ENCODE results near the gene KRT38. TPM values are rescaled to one million over a fixed set of nuclear protein-coding genes. Genes with fewer than 3 reads are reported as not detected.

Gene KRT38
- total and polyA plus RNA-seq, 2 of the 8 experiments (the other 6 are each of a cell fraction or from before 2014, with no cell fraction given): not detected

- WGBS, 2 experiments (ENCODE audit: extremely low coverage in 1 of 2, insufficient coverage in 1 of 2, insufficient read length in 1 of 2, insufficient replicate concordance in 2 of 2, low coverage in 1 of 2, low lambda C conversion rate in 2 of 2, missing lambda C conversion rate in 1 of 2): 90% methylated on average over 4 of the region's 4 CpGs; no CpG with 5 or more reads in 1 of the 2 experiments
- Histone ChIP-seq H3K4me2 (ENCODE audit: insufficient read depth in 1 of 2, low read depth in 2 of 2, low read length in 2 of 2) (no peak overlapping the region), H3K4me1 (replicated peaks in 1 of 4; ENCODE audit: control insufficient read depth in 3 of 4, insufficient read depth in 4 of 4, low read length in 3 of 4) (no peaks in the 10 kb centered on the region), H3K18ac (ENCODE audit: extremely low read depth, low read length) (no peak overlapping the region), H3K4ac (replicated peaks; ENCODE audit: insufficient read length, low read depth, low read length) (no peak overlapping the region), H3K9me3 (ENCODE audit: insufficient read depth in 2 of 2, low read depth in 1 of 2, low read length in 1 of 2) (no peaks in the 10 kb centered on the region; a peak in 1 of 4 replicates), H3K9ac (replicated peaks in 1 of 4; ENCODE audit: extremely low read depth in 1 of 4, low read depth in 3 of 4, low read length in 3 of 4) (no peak overlapping the region), H3K27me3 (replicated peaks in 1 of 4; ENCODE audit: control insufficient read depth in 3 of 4, extremely low read depth in 1 of 4, insufficient read depth in 3 of 4, low read length in 3 of 4) (no peaks in the 10 kb centered on the region; a peak in 1 of 7 replicates), H3K23ac (ENCODE audit: insufficient read length) (no peak overlapping the region), H3K14ac (ENCODE audit: insufficient read length) (no peak overlapping the region), H2BK15ac (ENCODE audit: low read length) (no peak overlapping the region), H3K79me1 (ENCODE audit: low read depth, low read length) (no peaks in the 10 kb centered on the region), H2AK5ac (ENCODE audit: low read depth, low read length) (no peak overlapping the region), H3K23me2 (ENCODE audit: low read depth, low read length) (no peaks in the 10 kb centered on the region), H3K36me3 (ENCODE audit: control insufficient read depth in 2 of 4, insufficient read depth in 4 of 4, low read length in 3 of 4) (no peaks in the 10 kb centered on the region), H2BK12ac (ENCODE audit: low read depth, low read length) (no peak overlapping the region), H4K20me1 (replicated peaks in 1 of 2; ENCODE audit: control insufficient read depth in 1 of 2, insufficient read depth in 2 of 2, low read length in 2 of 2) (no peaks in the 10 kb centered on the region), H3K56ac (replicated peaks; ENCODE audit: insufficient read length, low read depth, low read length) (no peak overlapping the region), H3K4me3 (ENCODE audit: extremely low read depth in 1 of 4, insufficient read depth in 2 of 4, low read depth in 3 of 4, low read length in 4 of 4) (no peak overlapping the region), H4K91ac (replicated peaks; ENCODE audit: insufficient read length, low read length) (no peak overlapping the region), H2BK120ac (replicated peaks; ENCODE audit: low read depth, low read length) (no peak overlapping the region), H2AFZ (ENCODE audit: low read length) (no peak overlapping the region), H2BK5ac (ENCODE audit: low read depth, low read length) (no peak overlapping the region), H3K27ac (ENCODE audit: low read depth, low read length) (no peak overlapping the region), H3K79me2 (ENCODE audit: control insufficient read depth in 1 of 2, insufficient read depth in 2 of 2, low read length in 2 of 2) (no peaks in the 10 kb centered on the region), H2BK20ac (ENCODE audit: low read length) (no peak overlapping the region), H4K8ac (ENCODE audit: extremely low read depth, insufficient read depth, low read length) (no peak overlapping the region), H4K5ac (ENCODE audit: insufficient read length, low read depth, low read length) (no peak overlapping the region)
- CTCF ChIA-PET (ENCODE audit: partially characterized antibody): interaction anchor here (1.1 to 2.3 kb wide), 3 partner anchors 12 to 53 kb away, joined by 3 to 7 read pairs (median 4); no protein-coding TSS in a partner anchor
- POLR2A ChIA-PET (ENCODE audit: partially characterized antibody): no interaction called here
- TF ChIP-seq FOSL1 (IDR thresholded peaks at IDR 0.05; ENCODE audit: insufficient read depth, low read depth, low read length): no peak
- TF ChIP-seq SIRT6 (IDR thresholded peaks at IDR 0.05; ENCODE audit: low read length): no peak
- TF ChIP-seq RXRA (IDR thresholded peaks at IDR 0.05; ENCODE audit: insufficient read depth, low read depth, low read length): no peak
- no peak for TF ChIP-seq CEBPB (IDR thresholded peaks at IDR 0.05; ENCODE audit: low read depth, low read length)
- no peak for TF ChIP-seq ZNF274 (IDR thresholded peaks at IDR 0.05; ENCODE audit: borderline replicate concordance, extremely low read depth, low read length)
- TF ChIP-seq EP300 (IDR thresholded peaks at IDR 0.05; ENCODE audit: borderline replicate concordance in 1 of 2, low read depth in 2 of 2, low read length in 2 of 2): no peak
- TF ChIP-seq SUZ12 (IDR thresholded peaks at IDR 0.05; ENCODE audit: low read length): no peak
- no peak for FAIRE-seq
- DNase-seq (ENCODE audit: low read depth in 1 of 2, low spot score in 2 of 2): no peak
These were observed 2.0 kb upstream of the KRT38 start for GRCh38 chr17:41442739-41443138.

Measured in H1 (cell line).